ENCODE results near the gene DLEC1.

GRCh38 chr3:38143511-38143910 is 104.5 kb downstream of the DLEC1 start:
- TF ChIP-seq PATZ1 (CRISPR knock-in tag; IDR thresholded peaks at IDR 0.05; ENCODE audit: borderline replicate concordance): no peak
- no peak for TF ChIP-seq ARNTL (CRISPR knock-in tag; IDR thresholded peaks at IDR 0.05; ENCODE audit: borderline replicate concordance, low read depth)

Data from SK-N-SH treated with all-trans-retinoic acid at 6 μM for 48 hours (cell line).